HEK293T (cell line): ENCODE results near the gene POM121L2.
"Not testable (repeated sequence)": the region's sequence is repeated elsewhere in the genome, so short reads cannot be mapped to it uniquely, and the experiment has no call there.

Source experiments
- CTCF ChIA-PET: fragments of 350-600 bp; formaldehyde crosslinking; extraction: SDS; loops from one replicate; lab custom pipeline; 2021; ENCODE audit warnings: antibody characterized with exemption, inconsistent platforms; lab: Yijun Ruan, JAX
- POLR2A ChIA-PET: fragments of 350-600 bp; formaldehyde crosslinking; extraction: SDS; loops from one replicate; lab custom pipeline; 2020; ENCODE audit warnings: antibody characterized with exemption, inconsistent platforms; lab: Yijun Ruan, JAX
- DNase-seq: peaks from one replicate; pipeline ENCODE4 v3.0.0; 2012; ENCODE audit warnings: mixed read lengths; ENCODE audit errors: extremely low spot score
- ARNT ChIP-seq: fragments of 450-650 bp; IDR thresholded peaks from 2 replicates; pipeline ENCODE4 v1.6.1; 2017; ENCODE audit warnings: mild to moderate bottlenecking
- BHLHE40 ChIP-seq: fragments of 450-650 bp; IDR thresholded peaks from 2 replicates; pipeline ENCODE4 v1.6.1; 2016; ENCODE audit warnings: mild to moderate bottlenecking, moderate library complexity, borderline replicate concordance
- CTBP1 ChIP-seq: fragments of 450-650 bp; IDR thresholded peaks from 2 replicates; pipeline ENCODE4 v1.6.1; 2016; ENCODE audit warnings: borderline replicate concordance
- ELF4 ChIP-seq: fragments of 450-650 bp; IDR thresholded peaks from 2 replicates; pipeline ENCODE4 v1.6.1; 2017; ENCODE audit warnings: antibody characterized with exemption
- FOXA1 ChIP-seq: fragments of 450-650 bp; IDR thresholded peaks from 2 replicates; pipeline ENCODE4 v1.6.1; 2016; ENCODE audit warnings: mild to moderate bottlenecking
- FOXK2 ChIP-seq: fragments of 450-650 bp; IDR thresholded peaks from 2 replicates; pipeline ENCODE4 v1.6.1; 2016; ENCODE audit warnings: mild to moderate bottlenecking
- FOXM1 ChIP-seq: fragments of 450-650 bp; IDR thresholded peaks from 2 replicates; pipeline ENCODE4 v1.6.1; 2017; ENCODE audit warnings: mild to moderate bottlenecking, borderline replicate concordance
- HDGF ChIP-seq: fragments of 450-650 bp; IDR thresholded peaks from 2 replicates; pipeline ENCODE4 v1.6.1; 2017; ENCODE audit warnings: antibody characterized with exemption, borderline replicate concordance
- L3MBTL2 ChIP-seq: fragments of 450-650 bp; conservative IDR thresholded peaks from 2 replicates; pipeline ENCODE4 v1.6.1; 2016; ENCODE audit warnings: mild to moderate bottlenecking
- LEF1 ChIP-seq: fragments of 450-650 bp; IDR thresholded peaks from 2 replicates; pipeline ENCODE4 v1.6.1; 2017; ENCODE audit warnings: mild to moderate bottlenecking, borderline replicate concordance
- NFRKB ChIP-seq: fragments of 450-650 bp; IDR thresholded peaks from 2 replicates; pipeline ENCODE4 v1.6.1; 2016; ENCODE audit warnings: mild to moderate bottlenecking, moderate library complexity
- PKNOX1 ChIP-seq: fragments of 450-650 bp; IDR thresholded peaks from 2 replicates; pipeline ENCODE4 v1.6.1; 2016
- SP1 ChIP-seq: fragments of 450-650 bp; IDR thresholded peaks from 2 replicates; pipeline ENCODE4 v1.6.1; 2017
- SUZ12 ChIP-seq: fragments of 450-650 bp; IDR thresholded peaks from 2 replicates; pipeline ENCODE4 v1.6.1; 2016; ENCODE audit warnings: mild to moderate bottlenecking
- TARDBP ChIP-seq: fragments of 450-650 bp; IDR thresholded peaks from 2 replicates; pipeline ENCODE4 v1.6.1; 2016
- ZNF384 ChIP-seq: fragments of 450-650 bp; IDR thresholded peaks from 2 replicates; pipeline ENCODE4 v1.6.1; 2016

POM121L2 gene

GRCh38 chr6:27267857-27268434 is 44.1 kb downstream of the POM121L2 start:
- no peak for DNase-seq
- no peak for TF ChIP-seq FOXM1
- TF ChIP-seq LEF1: no peak
- TF ChIP-seq FOXK2: no peak
- TF ChIP-seq ZNF384: no peak
- no peak for TF ChIP-seq ELF4
- no peak for TF ChIP-seq PKNOX1
- no peak for TF ChIP-seq NFRKB
- no peak for TF ChIP-seq ARNT
- no peak for TF ChIP-seq SP1
- TF ChIP-seq TARDBP: no peak
- ChIA-PET CTCF (no interaction called here), POLR2A (no interaction called here)

GRCh38 chr6:27267003-27267402 is 45.1 kb downstream of the POM121L2 start:
- POLR2A ChIA-PET: interaction anchor here (0.9 kb wide), 1 partner anchor 15 kb away, joined by 5 read pairs; no protein-coding TSS in a partner anchor
- CTCF ChIA-PET, DNase-seq: not testable (repeated sequence)

GRCh38 chr6:27263886-27264285 is 48.2 kb downstream of the POM121L2 start:
- DNase-seq: no peak
- ChIA-PET CTCF (no interaction called here), POLR2A (interaction anchor here (1.6 kb wide), 1 partner anchor 12 kb away, joined by 5 read pairs; no protein-coding TSS in a partner anchor)
- TF ChIP-seq CTBP1 (no peak), ELF4 (no peak), BHLHE40 (no peak), ZNF384 (no peak), FOXA1 (no peak), SP1 (no peak), TARDBP (no peak), ARNT (no peak), NFRKB (no peak), PKNOX1 (no peak), FOXM1 (no peak), FOXK2 (no peak)

- TF ChIP-seq NFRKB: no peak
- TF ChIP-seq ZNF384: no peak
- DNase-seq: no peak
- ChIA-PET POLR2A (interaction anchor here (1.2 kb wide), 1 partner anchor 9 kb away, joined by 7 read pairs; no protein-coding TSS in a partner anchor), CTCF (no interaction called here)
Observed at GRCh38 chr6:27260836-27261375, 51.2 kb downstream of the POM121L2 start.

- TF ChIP-seq FOXM1: no peak
- no peak for TF ChIP-seq BHLHE40
- TF ChIP-seq ELF4: no peak
- no peak for TF ChIP-seq LEF1
- no peak for TF ChIP-seq CTBP1
- TF ChIP-seq FOXA1: no peak
- no peak for TF ChIP-seq HDGF
- TF ChIP-seq SP1: no peak
- no peak for TF ChIP-seq ARNT
- TF ChIP-seq PKNOX1: no peak
- TF ChIP-seq L3MBTL2: no peak
- no peak for TF ChIP-seq SUZ12
- TF ChIP-seq TARDBP: no peak
- TF ChIP-seq FOXK2: no peak
- TF ChIP-seq NFRKB: no peak
- no peak for TF ChIP-seq ZNF384
- ChIA-PET CTCF (no interaction called here), POLR2A (interaction anchor here (1.2 kb wide), 1 partner anchor 8 kb away, joined by 7 read pairs; no protein-coding TSS in a partner anchor)
- DNase-seq: no peak
Observed at GRCh38 chr6:27260369-27260768, 51.7 kb downstream of the POM121L2 start.
